B cell (primary cell): ENCODE measurements around the gene ZFHX2. TPM values are rescaled to one million over a fixed set of nuclear protein-coding genes. Genes with fewer than 3 reads are reported as not detected.
A peak's percentile ranks its signal among the peaks of the same experiment; 100 is the strongest.

ENCODE experiments used
- ATAC-seq: fragments of 200-7000 bp; cut with Tn5 transposase; one replicate; pipeline ENCODE4 v1.10.0; 2021; ENCODE audit warnings: low read depth, mild to moderate bottlenecking, moderate number of reproducible peaks, moderate library complexity
- CTCF ChIA-PET: fragments of 350-600 bp; sonication (Branson Sonifier 250); formaldehyde crosslinking; loops from one replicate; lab custom pipeline; 2021; ENCODE audit warnings: antibody characterized with exemption, inconsistent platforms; lab: Charles Lee
- POLR2A ChIA-PET: fragments of 350-600 bp; sonication (Branson Sonifier 250); formaldehyde crosslinking; loops from one replicate; lab custom pipeline; 2021; ENCODE audit warnings: antibody characterized with exemption; lab: Charles Lee
- DNase-seq: peaks from one replicate; pipeline ENCODE4 v3.0.0; 2013
- H2AFZ ChIP-seq: 2 replicates; pipeline ENCODE4 v1.6.1; 2012; ENCODE audit warnings: mild to moderate bottlenecking, low read depth, low read length; ENCODE audit not compliant: insufficient read depth, poor library complexity, severe bottlenecking
- H3K27ac ChIP-seq, 2 donors: 1 replicate in 1 of 2; 2 replicates in 1 of 2; pipeline ENCODE4 v1.5.1; 2012 to 2013; ENCODE audit warnings: low read length in 2 of 2, mild to moderate bottlenecking in 2 of 2, moderate library complexity in 1 of 2
- H3K27me3 ChIP-seq, 4 experiments: fragments of 200-600 bp in 1 of 4; sonication (generic) in 1 of 4; replicated peaks in 1 of 4; 1 replicate in 2 of 4; 2 replicates in 2 of 4; pipeline versions ENCODE4 v1.6.1 to v1.7.0; 2013 to 2016; ENCODE audit warnings: low read length in 3 of 4, mild to moderate bottlenecking in 2 of 4, mixed read lengths in 1 of 4, moderate library complexity in 1 of 4; ENCODE audit not compliant: insufficient read depth in 4 of 4, control insufficient read depth in 3 of 4; ENCODE audit errors: control extremely low read depth in 1 of 4
- H3K36me3 ChIP-seq, 2 experiments: replicated peaks in 1 of 2; 1 replicate in 1 of 2; 2 replicates in 1 of 2; pipeline versions ENCODE4 v1.6.1 to v1.7.1; 2013; ENCODE audit warnings: low read length in 1 of 2; ENCODE audit not compliant: insufficient read depth in 2 of 2, control insufficient read depth in 1 of 2; ENCODE audit errors: control extremely low read depth in 1 of 2, extremely low read depth in 1 of 2
- H3K4me1 ChIP-seq, 2 donors: fragments of 200-600 bp in 1 of 2; sonication (generic) in 1 of 2; 1 replicate in 1 of 2; 2 replicates in 1 of 2; pipeline versions ENCODE4 v1.5.1 to v1.6.1; 2013 to 2017; ENCODE audit warnings: low read length in 2 of 2; ENCODE audit not compliant: control insufficient read depth in 2 of 2, insufficient read depth in 2 of 2
- H3K4me2 ChIP-seq: replicated peaks from 2 replicates; pipeline ENCODE3; 2012; ENCODE audit warnings: mild to moderate bottlenecking, low read depth, low read length; ENCODE audit not compliant: poor library complexity, severe bottlenecking
- H3K4me3 ChIP-seq, 5 experiments: fragments of 200-600 bp in 1 of 5; sonication (generic) in 1 of 5; 1 replicate in 3 of 5; 2 replicates in 2 of 5; pipeline versions ENCODE4 v1.5.1 to v1.7.0; 2011 to 2016; ENCODE audit warnings: low read length in 4 of 5, mild to moderate bottlenecking in 4 of 5, low read depth in 2 of 5, control low read depth in 1 of 5, moderate library complexity in 1 of 5; ENCODE audit not compliant: insufficient read depth in 1 of 5; ENCODE audit errors: control extremely low read depth in 1 of 5, extremely low read depth in 1 of 5
- H3K79me2 ChIP-seq: fragments of 200-600 bp; sonication (generic); one replicate; pipeline ENCODE4 v1.6.0; 2016; ENCODE audit warnings: low read length; ENCODE audit not compliant: control insufficient read depth, insufficient read depth
- H3K9ac ChIP-seq: fragments of 200-600 bp; sonication (generic); 2 replicates; pipeline ENCODE4 v1.6.1; 2017; ENCODE audit warnings: mild to moderate bottlenecking, low read length, moderate library complexity
- H3K9me3 ChIP-seq, 3 donors: one replicate each; pipeline versions ENCODE4 v1.6.1 to v1.7.1; 2013; ENCODE audit warnings: low read length in 2 of 3; ENCODE audit not compliant: control insufficient read depth in 2 of 3, insufficient read depth in 1 of 3; ENCODE audit errors: control extremely low read depth in 1 of 3
- H4K20me1 ChIP-seq: 2 replicates; pipeline ENCODE4 v1.6.0; 2012; ENCODE audit warnings: mild to moderate bottlenecking, low read length; ENCODE audit not compliant: insufficient read depth, control insufficient read depth, poor library complexity, severe bottlenecking
- H3K27ac Mint-ChIP-seq: one replicate; pipeline ENCODE4 v1.8.0; 2021; ENCODE audit warnings: mixed read lengths
- H3K27me3 Mint-ChIP-seq: one replicate; pipeline ENCODE4 v1.8.0; 2021; ENCODE audit warnings: mixed read lengths
- H3K4me1 Mint-ChIP-seq: one replicate; pipeline ENCODE4 v1.8.0; 2021; ENCODE audit warnings: mixed read lengths
- H3K4me3 Mint-ChIP-seq: one replicate; pipeline ENCODE4 v1.8.0; 2021; ENCODE audit warnings: mixed read lengths
- H3K9me3 Mint-ChIP-seq: one replicate; pipeline ENCODE4 v1.8.0; 2022; ENCODE audit warnings: mixed read lengths; ENCODE audit not compliant: insufficient read depth
- CTCF ChIP-seq: fragments of 200-600 bp; IDR thresholded peaks from one replicate; pipeline ENCODE4 v1.8.0; 2022; ENCODE audit warnings: antibody characterized with exemption, mild to moderate bottlenecking
- EZH2 ChIP-seq: IDR thresholded peaks from 2 replicates; pipeline ENCODE4 v1.6.1; 2012; ENCODE audit warnings: borderline replicate concordance, low read depth, mild to moderate bottlenecking, moderate library complexity, low read length; ENCODE audit not compliant: insufficient read depth, poor library complexity, severe bottlenecking
- WGBS: methylation state at CpG from one replicate; pipeline ENCODE4 v1.1.5; 2013; ENCODE audit warnings: missing lambda C conversion rate; ENCODE audit not compliant: insufficient coverage; 5-methylcytosine and 5-hydroxymethylcytosine counted together
- intact Hi-C: fragments of 100-400 bp; cut with micrococcal nuclease; formaldehyde crosslinking; loops from one replicate; pipeline ENCODE4 v1.10.0; 2022
- polyA plus RNA-seq: library from polyadenylated mRNA; depleted of rRNA; stranded (reverse); fragments of >200 nt; gene quantifications from 2 replicates; pipeline ENCODE4 v1.2.3, GENCODE V29; 2012
- total RNA-seq, 2 donors: library from RNA; stranded (reverse); fragments of 120-200 nt in 1 of 2; gene quantifications; 1 replicate in 1 of 2; 2 replicates in 1 of 2; pipeline versions ENCODE4 v1.2.3 to v1.2.4, GENCODE V29; 2013 to 2022

ZFHX2 gene
- total and polyA plus RNA-seq, 2 donors (not counting 1 experiment from before 2014, with no cell fraction given) = 0.21 to 2.5 TPM

DNA sequence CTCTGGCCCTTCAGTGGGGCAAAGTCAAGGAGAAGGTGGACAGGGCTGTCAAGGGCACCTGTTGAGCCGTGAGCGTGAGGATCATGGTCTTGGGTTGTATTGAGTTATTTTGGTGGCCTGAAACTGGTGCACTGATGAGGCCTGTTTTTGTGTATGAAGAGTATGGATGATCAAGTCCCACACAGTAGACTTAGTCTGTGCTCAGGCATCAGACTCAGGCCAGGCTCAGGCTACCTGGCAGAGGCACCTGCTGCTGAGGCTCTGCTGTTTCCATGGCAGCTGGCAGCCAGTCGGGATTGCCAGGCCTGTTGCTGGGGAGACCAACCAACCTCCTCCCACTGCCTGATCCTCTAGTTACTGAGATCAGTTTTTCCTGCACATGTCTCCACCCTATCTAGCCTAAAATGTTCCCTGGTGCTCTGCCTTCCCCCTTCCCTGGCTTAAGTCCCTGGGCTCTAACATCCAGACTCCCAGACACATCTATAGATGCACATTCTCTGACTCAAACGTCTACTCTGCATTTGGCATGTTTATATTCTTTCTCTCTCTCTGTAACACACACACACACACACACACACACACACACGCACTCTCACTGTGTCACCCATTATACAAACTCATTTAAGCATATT, 21.9 kb upstream of the ZFHX2 start:
- ChIA-PET CTCF (interaction anchor here (0.5 to 9.3 kb wide), 3 partner anchors 15 to 115 kb away, joined by 3 to 61 read pairs (median 3); partner anchors contain the start of gene THTPA), POLR2A (no interaction called here)
- Histone ChIP-seq H2AFZ (no peak overlapping the region), H3K9ac (no peak overlapping the region), H3K36me3 (no peaks in the 10 kb centered on the region), H3K9me3 (peaks cover 0 to 13% (median 0%) of the 10 kb centered on the region in 3 donors), H3K4me1 (peaks cover 22 to 26% of the 10 kb centered on the region in 2 donors), H3K79me2 (no peaks in the 10 kb centered on the region), H4K20me1 (no peaks in the 10 kb centered on the region), H3K4me3 (no peak overlapping the region), H3K27me3 (peaks cover 0 to 51% (median 23%) of the 10 kb centered on the region in 4 experiments), H3K4me2 (no peak overlapping the region), H3K27ac (no peak overlapping the region)
- TF ChIP-seq CTCF = no peak
- no peak for TF ChIP-seq EZH2
- DNase-seq (peak; percentile 5), ATAC-seq (no peak)
- 83% methylated on average over 5 of the region's 5 CpGs for WGBS
- H3K9me3 Mint-ChIP-seq = no peaks in the 10 kb centered on the region
- H3K4me1 Mint-ChIP-seq = peaks cover 18% of the 10 kb centered on the region
- peaks cover 52% of the 10 kb centered on the region for H3K27me3 Mint-ChIP-seq
- intact Hi-C loops = no loop called here
- no peak overlapping the region for H3K27ac Mint-ChIP-seq
- no peak overlapping the region for H3K4me3 Mint-ChIP-seq

DNA sequence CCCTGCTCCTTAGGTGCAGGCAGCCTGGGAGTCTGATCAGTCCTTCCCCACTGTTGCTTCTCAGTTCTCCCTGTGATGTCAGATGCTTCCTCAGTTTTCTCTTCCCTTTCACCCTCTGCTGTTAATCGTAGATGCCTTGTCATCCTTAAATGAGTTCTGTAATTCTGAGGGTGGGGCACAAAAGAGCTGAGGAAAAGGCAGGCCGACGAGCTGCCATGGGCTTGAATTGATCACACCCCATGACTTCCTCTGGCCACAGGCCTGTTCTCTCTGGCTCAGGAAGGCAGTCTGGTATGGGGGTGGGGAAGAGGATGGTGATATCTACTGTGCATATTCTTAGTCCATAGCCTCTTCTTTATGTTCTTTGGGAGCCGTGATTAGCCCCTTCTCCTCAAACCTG, 21.3 kb upstream of the ZFHX2 start:
- Histone ChIP-seq H3K4me3 (no peak overlapping the region), H3K4me2 (no peak overlapping the region), H3K4me1 (peaks cover 25 to 26% of the 10 kb centered on the region in 2 donors), H4K20me1 (no peaks in the 10 kb centered on the region), H3K36me3 (no peaks in the 10 kb centered on the region), H3K79me2 (no peaks in the 10 kb centered on the region), H3K27ac (no peak overlapping the region), H3K9me3 (peaks cover 0 to 13% (median 0%) of the 10 kb centered on the region in 3 donors), H3K9ac (no peak overlapping the region), H2AFZ (no peak overlapping the region), H3K27me3 (peaks cover 0 to 44% (median 20%) of the 10 kb centered on the region in 4 experiments)
- TF ChIP-seq CTCF = no peak
- no peak for TF ChIP-seq EZH2
- POLR2A ChIA-PET = no interaction called here
- intact Hi-C loops = no loop called here
- H3K9me3 Mint-ChIP-seq = no peaks in the 10 kb centered on the region
- CTCF ChIA-PET = interaction anchor here (0.5 to 9.3 kb wide), 3 partner anchors 16 to 114 kb away, joined by 3 to 61 read pairs (median 3); partner anchors contain the start of gene THTPA
- H3K27ac Mint-ChIP-seq = no peak overlapping the region
- no peak for DNase-seq
- H3K27me3 Mint-ChIP-seq = peaks cover 48% of the 10 kb centered on the region
- ATAC-seq = no peak
- WGBS = 67% methylated on average over 1 of the region's 4 CpGs
- H3K4me3 Mint-ChIP-seq = no peak overlapping the region
- peaks cover 23% of the 10 kb centered on the region for H3K4me1 Mint-ChIP-seq
